IPS-18c (cell line): ENCODE results near the gene RASGRF2.

Experiments
- H3K4me3 ChIP-seq: 2 replicates; pipeline ENCODE4 v1.7.0; 2013; ENCODE audit warnings: low read depth, mild to moderate bottlenecking, low read length, moderate library complexity; ENCODE audit not compliant: insufficient read depth
- H3K9me3 ChIP-seq: one replicate; pipeline ENCODE4 v1.6.1; 2013; ENCODE audit warnings: mild to moderate bottlenecking, low read length, moderate library complexity; ENCODE audit not compliant: control insufficient read depth, insufficient read depth

The RASGRF2 gene

GRCh38 chr5:80967500-80968181 is 7.5 kb downstream of the RASGRF2 start:
- H3K9me3 ChIP-seq = no peaks in the 10 kb centered on the region
- H3K4me3 ChIP-seq = no peak overlapping the region

GRCh38 chr5:80973027-80973426 is 12.9 kb downstream of the RASGRF2 start:
- H3K9me3 ChIP-seq = no peaks in the 10 kb centered on the region
- no peak overlapping the region for H3K4me3 ChIP-seq

- Histone ChIP-seq H3K9me3 (no peaks in the 10 kb centered on the region), H3K4me3 (no peak overlapping the region)
These were observed 14.9 kb downstream of the RASGRF2 start for GRCh38 chr5:80975065-80975464.

GRCh38 chr5:80976985-80977384 is 16.8 kb downstream of the RASGRF2 start:
- Histone ChIP-seq H3K9me3 (no peaks in the 10 kb centered on the region), H3K4me3 (no peak overlapping the region)

GRCh38 chr5:80977764-80978163 is 17.6 kb downstream of the RASGRF2 start:
- Histone ChIP-seq H3K4me3 (no peak overlapping the region), H3K9me3 (no peaks in the 10 kb centered on the region)

GRCh38 chr5:80978772-80979317 is 18.7 kb downstream of the RASGRF2 start:
- no peak overlapping the region for H3K4me3 ChIP-seq
- no peaks in the 10 kb centered on the region for H3K9me3 ChIP-seq

- no peaks in the 10 kb centered on the region for H3K9me3 ChIP-seq
- H3K4me3 ChIP-seq = no peak overlapping the region
These were observed 21.9 kb downstream of the RASGRF2 start for GRCh38 chr5:80982093-80982492.

GRCh38 chr5:80985600-80986228 is 25.6 kb downstream of the RASGRF2 start:
- Histone ChIP-seq H3K9me3 (peaks cover 2% of the 10 kb centered on the region), H3K4me3 (no peak overlapping the region)

GRCh38 chr5:80986382-80986781 is 26.2 kb downstream of the RASGRF2 start:
- Histone ChIP-seq H3K4me3 (no peak overlapping the region), H3K9me3 (peaks cover 2% of the 10 kb centered on the region)

GRCh38 chr5:80987078-80987766 is 27.1 kb downstream of the RASGRF2 start:
- Histone ChIP-seq H3K9me3 (peaks cover 2% of the 10 kb centered on the region), H3K4me3 (no peak overlapping the region)

GRCh38 chr5:80988419-80988935 is 28.3 kb downstream of the RASGRF2 start:
- H3K9me3 ChIP-seq = peaks cover 2% of the 10 kb centered on the region
- no peak overlapping the region for H3K4me3 ChIP-seq

- H3K9me3 ChIP-seq = peaks cover 2% of the 10 kb centered on the region
- H3K4me3 ChIP-seq = no peak overlapping the region
These were observed 29.7 kb downstream of the RASGRF2 start for GRCh38 chr5:80989883-80990282.

GRCh38 chr5:80990527-80990926 is 30.4 kb downstream of the RASGRF2 start:
- Histone ChIP-seq H3K4me3 (no peak overlapping the region), H3K9me3 (peaks cover 2% of the 10 kb centered on the region)

GRCh38 chr5:80990971-80991370 is 30.8 kb downstream of the RASGRF2 start:
- Histone ChIP-seq H3K4me3 (no peak overlapping the region), H3K9me3 (peaks cover 2% of the 10 kb centered on the region)

GRCh38 chr5:80995908-80996307 is 35.7 kb downstream of the RASGRF2 start:
- Histone ChIP-seq H3K4me3 (no peak overlapping the region), H3K9me3 (no peaks in the 10 kb centered on the region)

- H3K9me3 ChIP-seq = no peaks in the 10 kb centered on the region
- no peak overlapping the region for H3K4me3 ChIP-seq
These were observed 38.4 kb downstream of the RASGRF2 start for GRCh38 chr5:80998590-80998979.

- Histone ChIP-seq H3K9me3 (no peaks in the 10 kb centered on the region), H3K4me3 (no peak overlapping the region)
These were observed 43.7 kb downstream of the RASGRF2 start for GRCh38 chr5:81003811-81004386.
